NCI-H226 (cell line): ENCODE results near the gene ASAP3.

ENCODE experiments used
- DNase-seq: peaks from one replicate; pipeline ENCODE4 v3.0.0-alpha.2; 2015

The ASAP3 gene

GRCh38 chr1:23448846-23449245 is 35.1 kb downstream of the ASAP3 start:
- DNase-seq, result no peak

GRCh38 chr1:23446661-23447310 is 37.2 kb downstream of the ASAP3 start:
- DNase-seq, result no peak

DNA sequence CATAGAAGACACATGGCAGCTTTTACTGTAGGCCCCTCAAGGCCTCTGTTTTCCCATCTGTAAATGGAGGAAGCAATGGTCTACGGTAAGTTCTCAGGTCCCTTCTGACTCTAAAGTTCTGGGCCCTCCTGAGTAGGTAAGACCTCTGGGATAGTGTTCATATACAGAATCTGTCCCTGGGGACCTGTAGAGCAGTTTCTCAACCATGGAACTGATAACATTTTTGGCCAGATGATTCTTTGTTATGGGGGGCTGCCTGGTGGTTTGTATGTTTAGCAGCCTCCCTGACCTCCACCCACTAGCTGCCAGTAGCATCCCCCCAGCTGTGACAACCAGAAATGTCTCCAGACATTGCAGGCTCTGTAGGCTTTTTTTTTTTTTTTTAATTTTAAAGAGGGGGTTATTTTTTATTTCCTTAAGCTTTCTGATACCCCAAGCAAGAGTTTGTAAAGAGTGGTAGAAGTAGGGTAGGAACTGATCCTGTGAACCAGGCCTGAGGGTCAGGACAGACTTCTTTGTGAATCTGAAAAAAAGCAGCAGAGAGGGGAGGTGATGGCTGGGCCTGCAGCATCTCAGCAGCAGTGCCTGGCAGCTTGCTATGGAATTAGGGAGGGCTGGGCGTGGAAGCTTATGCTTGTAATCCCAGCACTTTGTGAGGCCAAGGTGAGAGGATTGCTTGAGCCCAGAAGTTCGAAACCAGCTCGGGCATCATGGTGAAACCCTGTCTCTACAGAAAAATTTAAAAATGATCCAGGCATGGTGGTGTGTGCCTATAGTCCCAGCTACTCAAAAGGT is 39.2 kb downstream of the ASAP3 start:
- DNase-seq, result no peak

DNA sequence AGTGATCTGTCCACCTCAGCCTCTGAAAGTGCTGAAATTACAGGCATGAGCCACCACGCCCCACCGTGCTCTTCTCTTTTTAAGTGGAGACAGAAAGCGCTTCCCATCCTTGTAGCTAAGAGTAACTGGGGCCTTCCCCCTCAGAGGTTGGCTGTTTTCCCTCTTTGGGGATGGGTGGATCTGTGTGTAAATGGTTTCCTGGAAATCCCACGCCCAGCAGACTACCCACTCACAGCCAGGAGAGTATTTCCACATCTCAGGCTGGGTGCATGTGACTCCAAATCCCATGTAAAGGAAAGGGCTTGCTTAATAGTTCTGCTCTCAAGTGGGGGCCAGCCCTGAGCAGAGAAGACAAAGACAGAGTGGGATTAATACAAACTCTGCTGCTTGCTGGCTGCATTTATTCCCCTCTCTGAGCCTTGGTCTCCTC is 39.9 kb downstream of the ASAP3 start:
- peak; percentile 30 for DNase-seq

DNA sequence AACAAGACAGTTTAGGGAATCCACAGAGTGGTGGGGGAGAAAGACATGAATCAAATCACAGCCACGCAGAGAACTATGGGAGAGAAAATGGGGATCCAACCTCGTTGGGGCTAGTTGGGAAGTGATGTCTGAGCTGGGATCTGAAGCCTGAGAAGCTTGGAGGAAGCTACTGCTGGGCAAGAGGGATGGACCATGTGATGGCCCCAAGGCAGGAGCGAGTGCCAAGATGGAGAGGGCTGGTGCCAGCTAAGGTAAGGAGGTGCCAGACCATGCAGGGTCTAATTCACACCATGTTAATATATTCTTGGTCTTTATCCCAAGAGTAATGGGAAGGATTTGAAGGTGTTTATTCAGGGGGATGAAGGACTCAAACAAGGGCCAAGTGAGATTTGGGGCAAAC is 41.2 kb downstream of the ASAP3 start:
- DNase-seq, result no peak

- no peak for DNase-seq
Observed at GRCh38 chr1:23441446-23442148, 42.4 kb downstream of the ASAP3 start.

DNA sequence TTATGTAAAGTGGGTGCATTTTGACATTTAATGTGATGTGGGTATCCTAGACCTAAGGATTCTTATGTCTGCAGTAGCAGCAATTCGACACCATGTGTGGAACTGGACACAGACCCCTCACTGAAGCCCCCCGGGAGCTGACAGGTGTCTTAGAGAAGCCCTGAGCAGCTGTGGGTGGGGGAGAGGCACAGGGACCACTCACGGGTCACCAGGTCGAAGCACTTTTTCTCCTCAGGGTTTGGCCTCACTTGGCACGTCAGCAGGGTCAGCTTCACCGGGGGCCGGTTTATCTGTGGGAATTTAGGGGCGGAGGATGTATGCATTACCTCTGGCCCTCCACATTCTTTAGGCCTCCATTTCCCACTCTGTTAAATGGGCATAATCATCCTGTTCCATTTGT is 45.4 kb downstream of the ASAP3 start:
- DNase-seq, result no peak

DNA sequence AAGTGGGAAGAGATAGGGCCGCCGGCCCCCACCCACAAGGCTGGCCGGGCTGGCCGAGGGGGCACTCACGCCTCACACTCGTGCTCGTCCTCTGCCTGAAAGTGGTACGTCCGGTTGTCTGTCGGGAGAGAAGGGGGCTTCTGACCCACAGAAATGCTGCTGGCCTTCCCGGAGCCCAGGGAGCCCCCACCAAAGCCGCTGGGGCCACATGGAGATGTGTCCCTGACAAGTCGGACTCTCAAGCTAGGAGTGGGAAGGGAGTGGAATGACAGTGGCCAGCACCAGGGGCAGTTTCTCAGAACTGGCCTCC is 46.7 kb downstream of the ASAP3 start:
- no peak for DNase-seq

DNA sequence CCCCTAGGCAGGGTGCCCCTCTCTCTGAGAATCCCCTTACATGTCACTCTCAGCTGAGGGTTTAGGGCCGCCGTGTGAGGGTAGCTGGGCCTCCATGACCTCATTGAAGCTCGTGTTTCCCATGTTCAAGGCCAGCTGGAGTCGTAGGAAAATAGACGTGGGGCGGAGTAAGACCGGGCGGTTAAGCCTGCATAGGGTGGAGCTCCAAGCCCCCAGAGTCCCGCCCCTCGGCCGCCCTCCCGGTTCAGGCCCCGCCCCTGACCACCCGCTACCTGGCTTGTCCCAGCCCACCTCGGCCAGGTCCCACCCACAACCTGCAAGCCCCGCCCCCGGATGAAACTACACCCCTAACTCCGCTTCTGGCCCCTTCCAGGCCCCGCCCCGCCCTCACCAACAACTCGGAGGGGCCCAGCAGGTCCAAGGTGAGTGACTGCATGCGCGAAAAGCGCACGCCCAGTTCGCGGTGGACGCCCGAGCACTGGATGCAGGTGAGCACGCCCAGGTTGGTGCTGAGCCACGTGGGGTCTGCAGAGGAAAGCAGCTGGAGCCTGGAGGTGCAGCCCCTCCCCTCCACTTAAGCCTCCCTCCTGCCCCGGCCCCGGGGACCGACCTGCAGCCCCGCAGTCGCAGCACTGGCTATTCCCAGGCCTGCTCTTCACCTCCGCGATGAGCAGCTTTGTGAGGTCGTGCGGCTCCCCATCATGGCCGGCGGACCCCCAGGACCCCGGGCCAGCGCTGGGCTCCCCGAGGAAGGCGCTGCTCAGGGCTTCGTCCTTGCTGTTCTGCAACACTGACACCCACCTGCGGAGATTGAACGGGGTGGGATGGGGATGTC is 47.2 kb downstream of the ASAP3 start:
- DNase-seq, result no peak

- no peak for DNase-seq
Observed at GRCh38 chr1:23434260-23434775, 49.7 kb downstream of the ASAP3 start.

GRCh38 chr1:23433122-23433521 is 50.9 kb downstream of the ASAP3 start:
- no peak for DNase-seq

DNA sequence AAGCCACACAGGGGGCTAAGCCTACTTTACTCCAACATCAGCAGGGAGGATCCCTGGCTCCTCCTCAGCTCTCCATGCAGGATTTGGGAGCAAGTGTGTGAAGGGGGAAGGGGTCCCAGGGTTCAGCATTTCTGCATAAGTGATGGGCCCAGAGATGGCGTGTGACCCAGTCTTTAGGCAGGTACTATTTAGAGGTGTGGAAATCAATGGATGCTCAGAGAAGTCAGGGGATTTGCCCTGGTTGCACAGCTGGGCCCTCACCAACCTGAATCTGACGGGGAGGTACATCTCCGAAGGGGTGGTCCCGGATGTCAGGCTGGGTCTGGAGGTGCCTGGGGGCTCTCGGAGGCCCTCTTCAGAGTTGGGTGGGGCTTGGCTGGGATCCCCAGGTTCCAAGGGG is 52.5 kb downstream of the ASAP3 start:
- DNase-seq, result no peak

- no peak for DNase-seq
Observed at GRCh38 chr1:23430803-23431202, 53.2 kb downstream of the ASAP3 start.

DNA sequence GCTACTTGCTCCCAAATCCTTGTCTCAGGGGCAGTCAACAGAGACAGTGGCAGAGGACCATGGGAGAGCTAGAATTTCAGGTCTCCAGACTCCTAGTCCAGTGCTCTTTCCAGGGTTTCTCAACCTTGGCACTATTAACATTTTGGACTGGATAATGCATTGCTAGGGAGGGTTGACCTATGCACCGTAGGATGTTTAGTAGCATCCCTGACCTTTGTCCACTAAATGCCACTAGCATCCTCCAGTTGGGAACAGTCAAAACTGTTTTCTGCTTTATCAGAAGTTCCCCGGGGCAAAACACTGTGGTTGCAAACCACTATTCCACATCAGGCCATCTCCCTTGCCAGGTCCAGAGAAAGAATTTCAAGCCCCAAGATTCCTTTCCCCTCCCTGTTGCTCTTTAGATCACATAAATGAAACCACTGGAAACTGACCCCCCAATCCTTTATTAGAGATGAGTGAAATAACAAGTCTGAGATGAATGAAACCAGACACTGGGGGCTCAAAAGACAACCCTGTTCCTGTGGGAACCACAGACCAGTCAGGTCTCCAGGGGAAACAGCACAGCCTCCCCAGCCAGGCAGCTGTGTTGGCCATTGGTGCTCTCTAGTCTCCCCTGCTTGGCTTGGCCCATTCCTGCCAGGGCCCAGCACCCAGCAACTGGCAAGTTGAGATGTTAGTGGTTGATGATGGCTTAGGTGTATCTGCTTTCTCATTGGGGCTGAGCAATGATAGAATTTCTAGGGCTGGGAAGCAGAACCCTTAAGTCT is 55.7 kb downstream of the ASAP3 start:
- no peak for DNase-seq

- DNase-seq, result no peak
Observed at GRCh38 chr1:23427550-23427949, 56.4 kb downstream of the ASAP3 start.

DNA sequence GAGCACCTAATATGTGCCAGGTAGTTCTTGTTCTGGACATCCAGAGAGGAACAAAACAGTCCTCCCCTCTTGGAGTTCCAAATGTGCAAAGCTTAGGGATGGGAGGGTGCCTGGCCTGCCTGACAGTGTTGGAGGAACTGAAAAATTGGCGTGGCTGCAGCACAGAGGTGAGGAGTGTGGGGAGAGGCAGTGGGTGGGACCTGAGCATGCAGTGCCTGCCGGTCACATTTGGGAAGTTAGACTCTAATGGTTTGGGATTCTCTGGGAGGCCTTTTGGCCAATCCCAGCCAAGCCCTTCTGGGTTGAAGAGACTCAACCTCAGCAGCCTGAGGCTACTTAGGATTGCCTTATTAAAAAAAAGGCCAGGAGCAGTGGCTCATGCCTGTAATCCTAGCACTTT is 57.2 kb downstream of the ASAP3 start:
- no peak for DNase-seq

- no peak for DNase-seq
Observed at GRCh38 chr1:23425193-23425494, 58.8 kb downstream of the ASAP3 start.

DNA sequence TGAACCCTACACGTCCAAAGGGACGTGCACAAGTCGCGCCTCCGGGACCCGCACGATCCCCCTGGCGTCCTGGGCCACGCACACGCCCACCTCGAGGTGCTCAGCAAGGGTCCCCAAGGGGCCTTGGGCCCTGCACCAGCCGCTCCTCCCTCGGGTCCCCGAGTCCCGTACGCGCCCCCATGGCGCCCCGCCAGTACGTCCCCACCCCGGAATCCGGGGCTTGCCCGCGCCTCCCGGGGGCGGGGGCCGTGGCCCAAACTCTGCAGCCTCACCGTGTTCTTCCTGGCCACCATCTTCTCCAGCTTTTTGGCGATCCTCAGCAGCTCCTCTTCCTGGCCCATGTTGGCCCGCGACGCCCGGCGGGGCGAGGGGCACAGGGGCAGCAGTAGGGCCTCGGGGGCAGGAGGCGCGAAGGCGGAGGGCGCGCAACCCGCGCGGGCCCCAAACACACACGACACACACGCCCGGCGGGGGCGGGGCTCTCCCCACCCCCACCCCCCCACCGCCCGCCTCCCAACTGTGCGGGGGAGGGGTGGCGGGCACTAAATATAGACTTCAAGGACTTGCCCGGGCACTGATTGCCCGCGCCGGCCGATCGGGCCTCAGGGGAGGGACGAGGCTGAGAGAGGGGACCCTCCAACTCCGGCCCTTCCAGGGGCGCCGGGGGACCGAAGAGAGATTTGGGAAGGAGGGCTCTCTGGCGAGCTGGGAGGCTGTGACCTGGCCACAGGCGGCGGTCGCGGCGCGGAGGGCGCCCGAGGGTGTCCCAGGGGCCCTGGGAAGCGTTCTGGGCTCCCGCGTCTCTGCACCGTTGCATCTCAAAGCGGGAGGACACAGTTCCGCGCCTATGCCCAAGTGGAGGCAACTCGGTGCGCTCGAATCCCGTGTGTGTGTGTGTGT is 59.4 kb downstream of the ASAP3 start, which contains the start of gene TCEA3:
Gene TCEA3 (minus strand): TSS at position 456 of the 900 bp plus-strand sequence. CDS start 115 bp downstream, at position 341.
- DNase-seq, result no peak

GRCh38 chr1:23423415-23424292 is 60.3 kb downstream of the ASAP3 start:
- DNase-seq, result no peak

DNA sequence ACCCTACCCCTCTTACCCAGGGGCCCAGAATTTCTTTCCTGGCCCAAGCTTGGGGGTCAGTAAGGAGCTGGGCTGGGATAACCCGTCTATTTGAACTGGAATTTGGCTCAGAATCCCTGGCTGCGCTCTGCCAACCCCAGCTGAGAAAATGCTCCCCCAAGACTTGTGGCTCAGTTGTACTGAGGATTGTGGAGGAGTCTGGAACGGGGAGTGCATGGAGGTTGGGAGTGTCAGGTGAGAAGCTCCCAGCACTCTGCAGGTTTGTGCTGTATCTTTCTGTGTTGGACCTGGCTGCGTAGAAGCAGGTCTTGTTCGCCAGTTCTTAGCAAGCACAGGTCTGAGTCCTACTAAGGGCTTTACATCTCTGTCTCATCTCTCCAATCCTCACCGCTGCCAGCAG is 61.0 kb downstream of the ASAP3 start:
- no peak for DNase-seq
